Liver (tissue), 9 donors: ENCODE data around the gene CEL. TPM values are rescaled to one million over a fixed set of nuclear protein-coding genes. Genes with fewer than 3 reads are reported as not detected.

Experiments
- DNase-seq: peaks from one replicate; pipeline ENCODE4 v3.0.0-alpha.2; 2017; ENCODE audit warnings: low spot score
- H3K27ac ChIP-seq, 2 donors: one replicate each; pipeline ENCODE4 v1.7.0; 2013; ENCODE audit warnings: inconsistent platforms in 2 of 2, low read length in 2 of 2, control low read depth in 1 of 2, low read depth in 1 of 2, mild to moderate bottlenecking in 1 of 2
- H3K27me3 ChIP-seq, 4 donors: one replicate each; pipeline versions ENCODE4 v1.6.1 to v1.7.0; 2013; ENCODE audit warnings: low read length in 3 of 4, inconsistent platforms in 1 of 4, mild to moderate bottlenecking in 1 of 4, moderate library complexity in 1 of 4; ENCODE audit not compliant: control insufficient read depth in 4 of 4, insufficient read depth in 4 of 4
- H3K36me3 ChIP-seq, 4 donors: one replicate each; pipeline versions ENCODE4 v1.6.1 to v1.7.0; 2013; ENCODE audit warnings: low read length in 3 of 4, mild to moderate bottlenecking in 3 of 4, low read depth in 1 of 4, moderate library complexity in 1 of 4; ENCODE audit not compliant: control insufficient read depth in 4 of 4, insufficient read depth in 3 of 4
- H3K4me1 ChIP-seq, 4 donors: one replicate each; pipeline versions ENCODE4 v1.6.1 to v1.7.0; 2013; ENCODE audit warnings: low read length in 3 of 4, mild to moderate bottlenecking in 3 of 4, moderate library complexity in 1 of 4; ENCODE audit not compliant: control insufficient read depth in 4 of 4, insufficient read depth in 4 of 4
- H3K4me3 ChIP-seq, 3 donors: one replicate each; pipeline versions ENCODE4 v1.6.1 to v1.7.0; 2013; ENCODE audit warnings: low read length in 3 of 3, control low read depth in 1 of 3, low read depth in 1 of 3, mild to moderate bottlenecking in 1 of 3
- H3K9ac ChIP-seq, 2 donors: one replicate each; pipeline ENCODE4 v1.7.0; 2013; ENCODE audit warnings: low read length in 2 of 2, mild to moderate bottlenecking in 2 of 2, moderate library complexity in 2 of 2, control low read depth in 1 of 2, low read depth in 1 of 2
- H3K9me3 ChIP-seq, 4 donors: one replicate each; pipeline versions ENCODE4 v1.6.1 to v1.7.0; 2013; ENCODE audit warnings: low read length in 3 of 4; ENCODE audit not compliant: control insufficient read depth in 4 of 4
- ATF3 ChIP-seq: IDR thresholded peaks from 2 replicates; pipeline ENCODE4 v1.6.1; 2016; ENCODE audit warnings: antibody characterized with exemption
- EGR1 ChIP-seq, 2 donors: IDR thresholded peaks; 2 replicates each; pipeline ENCODE4 v1.6.1; 2016 to 2018; ENCODE audit warnings: antibody characterized with exemption in 2 of 2, low read depth in 2 of 2
- FOXA1 ChIP-seq: IDR thresholded peaks from 2 replicates; pipeline ENCODE4 v1.6.1; 2016; ENCODE audit warnings: antibody characterized with exemption
- FOXA2 ChIP-seq: IDR thresholded peaks from 2 replicates; pipeline ENCODE4 v1.6.1; 2016; ENCODE audit warnings: antibody characterized with exemption
- JUND ChIP-seq, 2 donors: IDR thresholded peaks; 2 replicates each; pipeline ENCODE4 v1.6.1; 2016; ENCODE audit warnings: antibody characterized with exemption in 2 of 2
- MAX ChIP-seq: IDR thresholded peaks from 2 replicates; pipeline ENCODE4 v1.6.1; 2016; ENCODE audit warnings: antibody characterized with exemption
- NR2F2 ChIP-seq: IDR thresholded peaks from 2 replicates; pipeline ENCODE4 v1.6.1; 2016; ENCODE audit warnings: antibody characterized with exemption
- RAD21 ChIP-seq, 2 donors: IDR thresholded peaks; 2 replicates each; pipeline ENCODE4 v1.6.1; 2016; ENCODE audit warnings: antibody characterized with exemption in 2 of 2, mild to moderate bottlenecking in 2 of 2
- REST ChIP-seq: IDR thresholded peaks from 2 replicates; pipeline ENCODE4 v1.6.1; 2016; ENCODE audit warnings: antibody characterized with exemption, mild to moderate bottlenecking
- RXRA ChIP-seq, 2 donors: IDR thresholded peaks; 2 replicates each; pipeline ENCODE4 v1.6.1; 2017 to 2018; ENCODE audit warnings: antibody characterized with exemption in 2 of 2, mild to moderate bottlenecking in 1 of 2
- SP1 ChIP-seq: IDR thresholded peaks from 2 replicates; pipeline ENCODE4 v1.6.1; 2018; ENCODE audit warnings: antibody characterized with exemption, mild to moderate bottlenecking
- TAF1 ChIP-seq: conservative IDR thresholded peaks from 2 replicates; pipeline ENCODE4 v1.6.1; 2016; ENCODE audit warnings: antibody characterized with exemption, mild to moderate bottlenecking
- YY1 ChIP-seq: IDR thresholded peaks from 2 replicates; pipeline ENCODE4 v1.6.1; 2016; ENCODE audit warnings: antibody characterized with exemption, mild to moderate bottlenecking
- ZBTB33 ChIP-seq: IDR thresholded peaks from 2 replicates; pipeline ENCODE4 v1.6.1; 2016; ENCODE audit warnings: antibody characterized with exemption
- WGBS: extraction: QIAGEN DNeasy Blood & Tissue Kit; methylation state at CpG from one replicate; pipeline ENCODE4 v1.1.7; 2013; 5-methylcytosine and 5-hydroxymethylcytosine counted together
- polyA plus RNA-seq, 2 donors: library from polyadenylated mRNA; stranded (reverse) in 1 of 2; unstranded in 1 of 2; fragments of 200-250 nt in 1 of 2; fragments of >200 nt in 1 of 2; fragmentation: Nextera tagmentation in 1 of 2; extraction: Ambion mirVana in 1 of 2; gene quantifications; one replicate each; pipeline versions ENCODE4 v1.2.1 to v1.2.3, GENCODE V29; 2013 to 2015
- total RNA-seq, 2 donors: library from RNA; depleted of rRNA; stranded (reverse); fragments of >200 nt; gene quantifications; one replicate each; pipeline ENCODE4 v1.2.3, GENCODE V29; 2014
- TF ChIP-seq, protein P1 (sequence below): fragments of 150-350 bp; IDR thresholded peaks from 2 replicates; pipeline ENCODE4 v1.5.1; 2017; ENCODE audit warnings: improper control_type of control experiment, low read depth, low read length; ENCODE audit not compliant: missing input control
- donor health status: healthy.
- donor health status: healthy.
- donor health status: healthy.
- donor health status: healthy.
- donor health status: healthy.

CEL gene
- total and polyA plus RNA-seq, 4 donors: 0.08 to 0.25 (median 0.09) TPM; not detected in 1

- TF ChIP-seq REST: no peak
These were observed 18.2 kb upstream of the CEL start (continued) for GRCh38 chr9:133043449-133044035.

DNA sequence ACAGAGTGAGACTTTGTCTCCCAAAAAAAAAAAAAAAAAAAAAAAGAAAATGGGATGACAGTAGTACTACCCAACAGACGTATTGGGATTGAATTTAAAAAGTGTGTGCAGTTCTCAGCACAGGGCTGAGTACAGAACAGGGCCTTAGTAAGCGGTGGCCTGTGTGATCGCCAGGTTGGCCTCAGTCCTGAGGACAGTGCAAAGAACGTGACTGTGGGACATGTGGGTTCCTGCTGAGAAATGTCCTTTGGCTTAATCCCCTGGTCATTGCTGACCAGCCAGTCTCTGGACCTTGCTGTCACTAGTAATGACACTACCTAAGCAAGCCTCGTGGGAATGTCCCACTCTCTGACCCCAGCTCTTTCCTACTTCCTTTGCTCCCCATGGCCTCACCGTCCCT, 17.7 kb upstream of the CEL start:
- Histone ChIP-seq H3K27ac (no peak overlapping the region), H3K9ac (no peak overlapping the region), H3K4me3 (no peak overlapping the region), H3K9me3 (no peaks in the 10 kb centered on the region), H3K27me3 (no peaks in the 10 kb centered on the region), H3K36me3 (peaks cover 5 to 50% (median 21%) of the 10 kb centered on the region in 4 donors), H3K4me1 (no peaks in the 10 kb centered on the region)
- no peak for TF ChIP-seq SP1
- no peak for TF ChIP-seq EGR1 (IDR thresholded peaks at IDR 0.05; ENCODE audit: low read depth in 2 of 2)
- no peak for TF ChIP-seq NR2F2
- no peak for TF ChIP-seq ZBTB33
- TF ChIP-seq FOXA1: no peak
- TF ChIP-seq RAD21 (IDR thresholded peaks at IDR 0.05): no peak
- TF ChIP-seq ATF3: no peak
- TF ChIP-seq RXRA (IDR thresholded peaks at IDR 0.05): no peak
- no peak for TF ChIP-seq FOXA2
- no peak for TF ChIP-seq MAX
- TF ChIP-seq, protein P1, sequence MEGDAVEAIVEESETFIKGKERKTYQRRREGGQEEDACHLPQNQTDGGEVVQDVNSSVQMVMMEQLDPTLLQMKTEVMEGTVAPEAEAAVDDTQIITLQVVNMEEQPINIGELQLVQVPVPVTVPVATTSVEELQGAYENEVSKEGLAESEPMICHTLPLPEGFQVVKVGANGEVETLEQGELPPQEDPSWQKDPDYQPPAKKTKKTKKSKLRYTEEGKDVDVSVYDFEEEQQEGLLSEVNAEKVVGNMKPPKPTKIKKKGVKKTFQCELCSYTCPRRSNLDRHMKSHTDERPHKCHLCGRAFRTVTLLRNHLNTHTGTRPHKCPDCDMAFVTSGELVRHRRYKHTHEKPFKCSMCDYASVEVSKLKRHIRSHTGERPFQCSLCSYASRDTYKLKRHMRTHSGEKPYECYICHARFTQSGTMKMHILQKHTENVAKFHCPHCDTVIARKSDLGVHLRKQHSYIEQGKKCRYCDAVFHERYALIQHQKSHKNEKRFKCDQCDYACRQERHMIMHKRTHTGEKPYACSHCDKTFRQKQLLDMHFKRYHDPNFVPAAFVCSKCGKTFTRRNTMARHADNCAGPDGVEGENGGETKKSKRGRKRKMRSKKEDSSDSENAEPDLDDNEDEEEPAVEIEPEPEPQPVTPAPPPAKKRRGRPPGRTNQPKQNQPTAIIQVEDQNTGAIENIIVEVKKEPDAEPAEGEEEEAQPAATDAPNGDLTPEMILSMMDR: no peak
- no peak for TF ChIP-seq YY1
- no peak for TF ChIP-seq REST
- no peak for TF ChIP-seq JUND (IDR thresholded peaks at IDR 0.05)
- no peak for TF ChIP-seq TAF1
- no peak for DNase-seq
- WGBS: 90% methylated on average over 6 of the region's 6 CpGs
